ENCODE measurements around the gene FSD1. TPM values are rescaled to one million over a fixed set of nuclear protein-coding genes. Genes with fewer than 3 reads are reported as not detected.

FSD1 gene
- total RNA-seq, 1 donor from 2014 or later: 26.3 TPM

- Mint-ChIP-seq H3K4me1 (ENCODE audit: unreplicated experiment) (peaks cover 17% of the 10 kb centered on the region), H3K27me3 (no peaks in the 10 kb centered on the region), H3K4me3 (no peak overlapping the region), H3K27ac (no peak overlapping the region), H3K36me3 (no peaks in the 10 kb centered on the region), H3K9me3 (no peaks in the 10 kb centered on the region)
- no peak for DNase-seq (ENCODE audit: extremely low spot score, unreplicated experiment)
- TF ChIP-seq CTCF (conservative IDR thresholded peaks at IDR 0.05): no peak
These were observed 62.4 kb downstream of the FSD1 start for GRCh38 chr19:4366666-4367335.

- H3K27ac Mint-ChIP-seq: peak overlapping the region; percentile 65
- peaks cover 17% of the 10 kb centered on the region for H3K4me1 Mint-ChIP-seq (ENCODE audit: unreplicated experiment)
- DNase-seq (ENCODE audit: extremely low spot score, unreplicated experiment): no peak
- H3K36me3 Mint-ChIP-seq: no peaks in the 10 kb centered on the region
- no peak for TF ChIP-seq CTCF (conservative IDR thresholded peaks at IDR 0.05)
- H3K9me3 Mint-ChIP-seq: no peaks in the 10 kb centered on the region
- H3K4me3 Mint-ChIP-seq: no peak overlapping the region
- no peaks in the 10 kb centered on the region for H3K27me3 Mint-ChIP-seq
These were observed 62.9 kb downstream of the FSD1 start for GRCh38 chr19:4367336-4367723.

GRCh38 chr19:4367781-4368127 lies 63.4 kb downstream of the FSD1 start:
- Mint-ChIP-seq H3K4me3 (no peak overlapping the region), H3K27ac (peak overlapping the region; percentile 65), H3K36me3 (no peaks in the 10 kb centered on the region), H3K4me1 (ENCODE audit: unreplicated experiment) (peaks cover 17% of the 10 kb centered on the region), H3K9me3 (no peaks in the 10 kb centered on the region), H3K27me3 (no peaks in the 10 kb centered on the region)
- TF ChIP-seq CTCF (conservative IDR thresholded peaks at IDR 0.05): no peak
- DNase-seq (ENCODE audit: extremely low spot score, unreplicated experiment): no peak

GRCh38 chr19:4368128-4368820 lies 63.9 kb downstream of the FSD1 start:
- Mint-ChIP-seq H3K36me3 (no peaks in the 10 kb centered on the region), H3K27me3 (no peaks in the 10 kb centered on the region), H3K4me1 (ENCODE audit: unreplicated experiment) (peaks cover 17% of the 10 kb centered on the region), H3K4me3 (no peak overlapping the region), H3K27ac (peak overlapping the region; percentile 89), H3K9me3 (no peaks in the 10 kb centered on the region)
- no peak for DNase-seq (ENCODE audit: extremely low spot score, unreplicated experiment)
- no peak for TF ChIP-seq CTCF (conservative IDR thresholded peaks at IDR 0.05)

- DNase-seq (ENCODE audit: extremely low spot score, unreplicated experiment): no peak
- no peaks in the 10 kb centered on the region for H3K27me3 Mint-ChIP-seq
- no peaks in the 10 kb centered on the region for H3K9me3 Mint-ChIP-seq
- peaks cover 22% of the 10 kb centered on the region for H3K4me1 Mint-ChIP-seq (ENCODE audit: unreplicated experiment)
- no peak for TF ChIP-seq CTCF (conservative IDR thresholded peaks at IDR 0.05)
- H3K36me3 Mint-ChIP-seq: no peaks in the 10 kb centered on the region
- H3K4me3 Mint-ChIP-seq: peak overlapping the region; percentile 70
- peak overlapping the region; percentile 89 for H3K27ac Mint-ChIP-seq
These were observed 64.9 kb downstream of the FSD1 start for GRCh38 chr19:4369109-4369887.
